HG02870 (cell line): Measurements from ENCODE around the gene DBNL.

Experiments
- ATAC-seq: cut with Tn5 transposase; IDR thresholded peaks from one replicate; pipeline ENCODE4 v1.9.1; 2021; ENCODE audit warnings: mild to moderate bottlenecking, moderate library complexity; ENCODE audit not compliant: unreplicated experiment

DBNL gene

DNA sequence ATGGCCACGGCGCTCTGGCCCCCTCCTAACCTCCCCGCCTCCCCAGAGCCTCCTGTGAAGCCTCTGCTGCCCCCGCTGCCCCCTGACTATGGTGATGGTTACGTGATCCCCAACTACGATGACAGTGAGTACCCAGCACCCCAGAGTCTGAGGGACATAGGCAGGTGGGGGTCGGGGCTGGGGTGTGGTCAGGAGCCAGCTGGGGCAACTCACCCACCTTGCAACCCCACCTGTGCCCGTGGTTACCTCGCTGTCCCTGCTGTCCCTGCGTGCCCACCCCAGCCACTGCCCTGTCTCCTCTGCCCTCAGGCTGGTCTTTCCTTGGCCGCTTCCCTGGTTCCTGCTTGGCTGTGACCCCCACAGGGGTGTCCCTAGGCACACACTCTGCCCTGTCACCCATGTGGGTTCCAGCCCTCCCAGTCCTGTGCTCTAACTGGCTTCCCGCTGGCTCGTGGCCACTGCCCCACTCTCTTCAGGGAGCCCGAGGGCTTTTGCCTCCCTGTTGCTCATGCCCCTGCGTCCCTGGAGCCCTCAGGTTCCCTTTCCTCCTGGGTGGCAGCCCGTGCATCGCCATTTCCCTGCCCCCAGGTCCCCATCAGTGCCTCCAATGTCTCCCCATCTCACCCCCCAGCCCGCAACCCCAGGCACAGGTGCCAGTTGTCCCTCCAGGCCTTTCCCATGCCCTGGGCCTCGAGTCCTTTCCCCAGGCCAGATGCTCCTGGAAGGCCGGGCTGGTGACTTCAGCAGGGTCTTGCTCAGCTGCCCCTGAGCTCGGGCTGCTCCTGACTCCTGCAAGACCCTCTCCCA lies 63.7 kb downstream of the DBNL start:
- ATAC-seq, result no peak

DNA sequence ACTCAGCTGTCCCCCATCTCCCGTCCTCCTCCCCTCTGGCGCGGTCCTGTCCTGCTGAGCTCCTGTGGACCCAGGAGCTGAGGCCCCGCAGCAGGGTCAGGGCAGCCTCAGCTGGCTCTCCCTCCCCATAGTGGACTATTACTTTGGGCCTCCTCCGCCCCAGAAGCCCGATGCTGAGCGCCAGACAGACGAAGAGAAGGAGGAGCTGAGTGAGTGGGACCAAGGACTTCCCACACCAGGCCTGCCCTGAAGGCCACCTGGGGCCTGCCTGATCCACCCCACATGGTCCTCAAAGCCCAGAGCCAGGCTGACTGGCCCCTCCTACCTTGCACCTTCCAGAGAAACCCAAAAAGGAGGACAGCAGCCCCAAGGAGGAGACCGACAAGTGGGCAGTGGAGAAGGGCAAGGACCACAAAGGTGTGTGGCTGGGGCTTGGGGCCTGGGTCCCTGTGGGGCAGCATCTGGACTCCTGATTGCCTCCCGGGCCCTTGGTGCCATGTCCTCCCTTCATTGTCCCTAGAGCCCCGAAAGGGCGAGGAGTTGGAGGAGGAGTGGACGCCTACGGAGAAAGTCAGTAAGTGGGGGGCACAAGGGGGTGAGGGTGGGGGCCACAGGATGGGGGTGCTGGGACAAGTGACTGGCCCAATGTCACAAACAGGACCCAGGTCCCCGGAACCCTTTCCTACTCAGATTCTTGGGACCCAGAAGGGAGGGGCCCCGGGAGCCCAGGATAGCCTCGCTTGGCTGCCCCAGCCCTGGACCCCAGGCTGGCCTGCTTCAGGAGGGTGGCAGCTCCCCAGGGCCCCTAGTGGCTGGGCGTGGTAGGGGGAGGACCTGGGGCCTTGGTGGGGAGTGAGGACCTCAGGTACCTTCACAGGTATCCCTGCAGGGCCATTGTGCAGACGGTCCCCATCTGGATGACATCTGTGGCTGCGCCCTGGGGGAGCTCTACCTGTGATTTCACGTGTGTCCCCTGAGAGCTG lies 64.6 kb downstream of the DBNL start:
- no peak for ATAC-seq

DNA sequence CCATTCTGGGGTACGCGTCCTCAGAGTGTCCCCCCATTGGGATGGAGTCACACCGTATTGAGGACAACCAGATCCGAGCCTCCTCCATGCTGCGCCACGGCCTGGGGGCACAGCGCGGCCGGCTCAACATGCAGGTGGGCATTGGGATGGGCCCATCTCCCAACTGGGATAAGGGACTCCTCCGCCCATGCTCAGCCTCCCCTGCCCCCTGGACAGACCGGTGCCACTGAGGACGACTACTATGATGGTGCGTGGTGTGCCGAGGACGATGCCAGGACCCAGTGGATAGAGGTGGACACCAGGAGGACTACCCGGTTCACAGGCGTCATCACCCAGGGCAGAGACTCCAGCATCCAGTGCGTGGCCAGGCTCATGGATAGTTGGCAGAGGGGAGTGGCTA lies 65.5 kb downstream of the DBNL start:
- ATAC-seq, result no peak

DNA sequence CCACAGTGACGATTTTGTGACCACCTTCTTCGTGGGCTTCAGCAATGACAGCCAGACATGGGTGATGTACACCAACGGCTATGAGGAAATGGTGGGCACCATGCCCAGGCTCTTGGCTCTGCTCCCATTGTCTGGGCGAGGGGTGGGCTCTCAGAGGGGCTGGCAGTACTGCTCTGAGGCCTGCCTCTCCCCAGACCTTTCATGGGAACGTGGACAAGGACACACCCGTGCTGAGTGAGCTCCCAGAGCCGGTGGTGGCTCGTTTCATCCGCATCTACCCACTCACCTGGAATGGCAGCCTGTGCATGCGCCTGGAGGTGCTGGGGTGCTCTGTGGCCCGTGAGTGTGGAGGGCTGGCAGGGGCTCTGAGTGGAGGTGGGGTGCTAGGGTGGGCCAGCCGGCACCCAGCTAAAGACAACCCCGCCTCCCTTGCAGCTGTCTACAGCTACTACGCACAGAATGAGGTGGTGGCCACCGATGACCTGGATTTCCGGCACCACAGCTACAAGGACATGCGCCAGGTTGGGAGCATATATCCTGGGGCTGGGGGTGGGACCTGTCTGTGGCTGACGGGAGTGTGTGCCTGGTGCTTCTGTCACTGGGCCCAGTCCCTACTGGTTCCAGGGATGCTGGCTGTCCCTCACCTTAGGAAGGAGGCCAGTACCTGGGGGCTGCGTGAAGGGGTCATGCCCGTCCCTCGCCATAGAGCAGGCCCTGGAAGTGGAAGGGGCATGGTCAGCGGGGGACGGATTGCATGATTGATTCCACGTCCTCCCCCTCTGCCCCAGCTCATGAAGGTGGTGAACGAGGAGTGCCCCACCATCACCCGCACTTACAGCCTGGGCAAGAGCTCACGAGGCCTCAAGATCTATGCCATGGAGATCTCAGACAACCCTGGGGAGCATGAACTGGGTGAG lies 66.5 kb downstream of the DBNL start:
- no peak for ATAC-seq
